ENCODE data around the gene FAM162A.
A peak's percentile ranks its signal among the peaks of the same experiment; 100 is the strongest.

Gene FAM162A

GRCh38 chr3:122416966-122417365 lies 33.0 kb downstream of the FAM162A start:
- Histone ChIP-seq H3K79me2 (ENCODE audit: insufficient read depth, low read depth) (0 out of 2 replicates have a peak, but pooled peaks cover 12% of the 10 kb centered on the region), H3K4me3 (IDR thresholded peaks at IDR 0.05; ENCODE audit: insufficient read depth, low read depth, low read length) (no peak overlapping the region), H2AFZ (ENCODE audit: low read depth) (0 out of 2 replicates have a peak overlapping the region, but pooled peaks have one; percentile 65), H3K4me1 (ENCODE audit: low read depth, poor library complexity, severe bottlenecking) (peaks cover 24% of the 10 kb centered on the region), H3K27ac (peak overlapping the region; percentile 96), H3K27me3 (ENCODE audit: insufficient read depth, low read depth) (no peaks in the 10 kb centered on the region), H3K4me2 (peak overlapping the region; percentile 71), H4K20me1 (ENCODE audit: insufficient read depth) (no peaks in the 10 kb centered on the region), H3K36me3 (ENCODE audit: insufficient read depth) (no peaks in the 10 kb centered on the region), H3K9ac (peak overlapping the region; percentile 76; the same call in 1 of the 2 replicates)
- no peak for TF ChIP-seq CTCF (conservative IDR thresholded peaks at IDR 0.05; ENCODE audit: low read depth, low read length)

GRCh38 chr3:122421101-122421500 lies 37.1 kb downstream of the FAM162A start:
- Histone ChIP-seq H4K20me1 (ENCODE audit: insufficient read depth) (no peaks in the 10 kb centered on the region), H3K4me1 (ENCODE audit: low read depth, poor library complexity, severe bottlenecking) (peaks cover 9% of the 10 kb centered on the region), H3K27me3 (ENCODE audit: insufficient read depth, low read depth) (no peaks in the 10 kb centered on the region), H3K4me2 (no peak overlapping the region), H3K79me2 (ENCODE audit: insufficient read depth, low read depth) (0 out of 2 replicates have a peak, but pooled peaks cover 12% of the 10 kb centered on the region), H2AFZ (ENCODE audit: low read depth) (no peak overlapping the region), H3K4me3 (IDR thresholded peaks at IDR 0.05; ENCODE audit: insufficient read depth, low read depth, low read length) (no peak overlapping the region), H3K9ac (no peak overlapping the region), H3K36me3 (ENCODE audit: insufficient read depth) (no peaks in the 10 kb centered on the region; the same call in 1 of the 2 replicates), H3K27ac (no peak overlapping the region)
- no peak for TF ChIP-seq CTCF (conservative IDR thresholded peaks at IDR 0.05; ENCODE audit: low read depth, low read length)

DNA sequence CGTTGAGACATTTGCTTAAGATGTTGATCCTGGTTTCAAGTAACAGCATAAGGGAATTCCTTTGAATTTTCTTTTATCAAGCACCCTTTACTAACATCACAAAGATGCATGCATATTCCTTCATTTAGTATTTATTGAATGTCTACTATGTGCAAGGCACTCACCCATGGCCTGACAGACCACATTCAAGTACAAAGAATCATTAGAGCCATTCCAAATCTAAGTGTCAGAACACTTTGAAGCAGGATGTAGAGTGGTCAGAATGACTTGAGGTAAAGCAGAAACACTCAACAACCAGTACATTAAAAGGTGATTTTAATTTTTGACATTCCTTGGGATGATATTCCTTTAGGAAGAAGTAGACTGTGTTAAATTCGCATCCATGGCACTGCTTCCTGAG lies 37.9 kb downstream of the FAM162A start:
- H3K4me3 ChIP-seq (IDR thresholded peaks at IDR 0.05; ENCODE audit: insufficient read depth, low read depth, low read length), result no peak overlapping the region
- H3K79me2 ChIP-seq (ENCODE audit: insufficient read depth, low read depth), result 0 out of 2 replicates have a peak, but pooled peaks cover 11% of the 10 kb centered on the region
- H3K36me3 ChIP-seq (ENCODE audit: insufficient read depth), result no peaks in the 10 kb centered on the region; the same call in 1 of the 2 replicates
- no peak overlapping the region for H3K9ac ChIP-seq
- H4K20me1 ChIP-seq (ENCODE audit: insufficient read depth), result no peaks in the 10 kb centered on the region
- no peak for TF ChIP-seq CTCF (conservative IDR thresholded peaks at IDR 0.05; ENCODE audit: low read depth, low read length)
- no peak overlapping the region for H3K4me2 ChIP-seq
- no peak overlapping the region for H2AFZ ChIP-seq (ENCODE audit: low read depth)
- H3K27ac ChIP-seq, result no peak overlapping the region
- H3K27me3 ChIP-seq (ENCODE audit: insufficient read depth, low read depth), result no peaks in the 10 kb centered on the region
- H3K4me1 ChIP-seq (ENCODE audit: low read depth, poor library complexity, severe bottlenecking), result peaks cover 9% of the 10 kb centered on the region

GRCh38 chr3:122427857-122428471 lies 44.0 kb downstream of the FAM162A start:
- H4K20me1 ChIP-seq (ENCODE audit: insufficient read depth), result no peaks in the 10 kb centered on the region
- H3K36me3 ChIP-seq (ENCODE audit: insufficient read depth), result no peaks in the 10 kb centered on the region; the same call in 1 of the 2 replicates
- H3K4me2 ChIP-seq, result no peak overlapping the region
- H3K4me3 ChIP-seq (IDR thresholded peaks at IDR 0.05; ENCODE audit: insufficient read depth, low read depth, low read length), result no peak overlapping the region
- H3K4me1 ChIP-seq (ENCODE audit: low read depth, poor library complexity, severe bottlenecking), result no peaks in the 10 kb centered on the region
- no peak overlapping the region for H3K27ac ChIP-seq
- no peaks in the 10 kb centered on the region for H3K27me3 ChIP-seq (ENCODE audit: insufficient read depth, low read depth)
- no peak for TF ChIP-seq CTCF (conservative IDR thresholded peaks at IDR 0.05; ENCODE audit: low read depth, low read length)
- no peak overlapping the region for H3K9ac ChIP-seq
- no peaks in the 10 kb centered on the region for H3K79me2 ChIP-seq (ENCODE audit: insufficient read depth, low read depth)
- no peak overlapping the region for H2AFZ ChIP-seq (ENCODE audit: low read depth)

All from KMS-11 (cell line).